Astrocyte of the hippocampus (primary cell): ENCODE results near the gene SMC5.
"Not testable (repeated sequence)": the region's sequence is repeated elsewhere in the genome, so short reads cannot be mapped to it uniquely, and the experiment has no call there.

ENCODE experiments used
- DNase-seq: peaks from one replicate; pipeline ENCODE4 v3.0.0; 2011; ENCODE audit warnings: low read depth, low spot score

Gene SMC5

GRCh38 chr9:70262948-70263347 is 4.2 kb downstream of the SMC5 start:
- DNase-seq, result peak; percentile 20

DNA sequence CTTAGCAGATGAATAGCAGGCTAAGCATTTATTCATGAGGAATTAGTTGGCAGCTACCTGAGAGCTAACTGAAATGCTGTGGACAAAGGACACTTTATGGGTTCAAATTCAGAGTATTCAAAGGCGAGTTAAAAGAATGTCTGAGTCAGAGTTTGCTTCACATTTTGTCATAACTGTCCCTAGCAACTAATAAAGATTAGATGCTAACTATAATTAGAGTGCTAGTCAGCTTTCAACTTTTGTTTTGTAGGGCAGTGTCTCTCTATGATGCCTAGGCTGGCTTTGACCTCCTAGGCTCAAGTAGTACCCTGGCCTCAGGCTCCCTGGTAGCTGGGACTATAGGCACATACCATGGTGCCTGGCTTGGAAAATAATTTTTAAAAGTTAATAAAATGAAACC is 4.6 kb downstream of the SMC5 start:
- DNase-seq, result peak; percentile 74

- DNase-seq, result no peak
These were observed 19.5 kb downstream of the SMC5 start for GRCh38 chr9:70278305-70278704.

DNA sequence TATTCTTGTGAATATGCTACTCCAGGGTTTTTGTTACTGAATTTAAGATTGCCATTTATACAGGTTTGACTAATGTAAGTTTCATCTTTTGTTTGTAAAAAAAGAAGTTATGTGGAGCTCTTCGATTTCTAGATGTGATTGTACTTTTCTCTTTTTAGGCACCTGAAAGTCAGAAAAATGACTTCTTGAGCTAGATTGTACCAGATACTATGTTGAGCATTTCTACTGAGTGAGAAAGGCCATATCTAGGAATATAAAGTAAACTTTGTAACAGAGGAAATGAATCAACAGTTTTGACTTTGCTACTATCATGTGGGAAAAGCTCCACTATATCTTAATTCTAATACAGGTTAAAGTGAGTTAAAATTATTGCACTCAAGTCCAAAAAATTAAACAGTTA is 25.1 kb downstream of the SMC5 start:
- DNase-seq, result no peak

- no peak for DNase-seq
These were observed 26.5 kb downstream of the SMC5 start for GRCh38 chr9:70285246-70285645.

- DNase-seq, result no peak
These were observed 27.3 kb downstream of the SMC5 start for GRCh38 chr9:70285981-70286598.

GRCh38 chr9:70290626-70291025 is 31.8 kb downstream of the SMC5 start:
- no peak for DNase-seq

GRCh38 chr9:70291446-70291845 is 32.7 kb downstream of the SMC5 start:
- DNase-seq, result no peak

GRCh38 chr9:70292253-70292652 is 33.5 kb downstream of the SMC5 start:
- no peak for DNase-seq

GRCh38 chr9:70293214-70293613 is 34.4 kb downstream of the SMC5 start:
- DNase-seq, result no peak

- DNase-seq, result no peak
These were observed 38.4 kb downstream of the SMC5 start for GRCh38 chr9:70297141-70297540.

DNA sequence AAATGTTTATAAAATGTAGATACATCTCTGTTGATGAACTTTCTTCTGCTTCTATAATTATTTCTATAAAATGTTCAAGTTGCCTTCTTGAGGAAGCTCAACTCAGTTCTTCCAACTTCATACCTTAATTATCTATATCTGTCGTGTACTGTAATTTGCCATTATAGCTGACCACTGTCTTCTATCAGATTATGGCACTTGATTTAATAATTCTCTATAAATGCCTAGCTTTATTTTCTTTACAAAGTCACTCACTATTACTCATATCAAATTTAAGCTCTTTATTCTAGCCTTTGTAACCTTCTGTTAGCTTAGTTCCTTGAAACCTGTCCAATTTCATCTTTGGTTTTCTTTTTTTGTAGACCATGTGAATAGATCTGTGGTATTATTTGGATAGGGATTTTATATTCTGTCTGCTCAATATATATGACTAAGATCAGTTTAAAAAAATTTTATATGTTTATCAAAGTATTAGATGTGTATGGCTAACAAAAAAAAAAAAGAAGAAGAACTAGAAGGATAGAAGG is 39.5 kb downstream of the SMC5 start:
- DNase-seq, result no peak

GRCh38 chr9:70303268-70303667 is 44.5 kb downstream of the SMC5 start:
- no peak for DNase-seq

DNA sequence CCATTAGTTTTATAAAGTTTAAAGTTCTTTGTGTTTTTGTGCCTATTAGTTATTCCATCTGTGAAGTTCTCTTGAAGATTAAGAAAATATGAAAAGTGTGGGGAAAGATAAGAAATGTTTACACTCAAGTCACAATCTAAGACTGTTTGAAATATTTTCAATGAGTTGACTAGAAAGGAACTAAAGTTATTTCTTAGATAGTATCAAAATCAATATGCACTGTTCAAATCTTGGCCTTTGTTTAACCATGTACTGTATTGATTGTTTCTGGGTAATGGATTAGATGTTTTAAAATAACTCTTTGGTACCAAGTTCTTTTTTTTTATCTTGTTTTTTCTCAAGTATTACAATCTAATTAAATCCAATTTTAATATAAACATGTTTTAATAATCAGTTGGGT is 46.0 kb downstream of the SMC5 start:
- no peak for DNase-seq

- DNase-seq, result peak; percentile 25
These were observed 56.6 kb downstream of the SMC5 start for GRCh38 chr9:70315389-70315788.

DNA sequence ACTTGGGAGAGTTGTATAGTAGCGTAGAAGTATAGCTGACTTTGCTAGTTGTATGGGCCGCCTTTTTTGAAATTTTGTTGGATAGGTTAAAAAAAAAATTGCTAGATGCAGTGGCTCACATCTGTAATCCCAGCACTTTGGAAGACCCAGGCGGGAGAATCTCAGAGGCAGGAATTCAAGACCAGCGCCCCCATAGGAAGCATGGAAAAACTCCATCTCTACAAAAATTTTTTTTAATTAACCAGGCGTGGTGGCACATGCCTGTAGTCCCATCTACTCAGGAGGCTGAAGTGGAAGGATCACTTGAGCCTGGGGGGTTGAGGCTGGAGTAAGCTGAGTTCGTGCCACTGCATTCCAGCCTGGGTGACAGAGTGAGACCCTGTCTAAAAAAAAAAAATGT is 59.2 kb downstream of the SMC5 start:
- DNase-seq, result no peak

DNA sequence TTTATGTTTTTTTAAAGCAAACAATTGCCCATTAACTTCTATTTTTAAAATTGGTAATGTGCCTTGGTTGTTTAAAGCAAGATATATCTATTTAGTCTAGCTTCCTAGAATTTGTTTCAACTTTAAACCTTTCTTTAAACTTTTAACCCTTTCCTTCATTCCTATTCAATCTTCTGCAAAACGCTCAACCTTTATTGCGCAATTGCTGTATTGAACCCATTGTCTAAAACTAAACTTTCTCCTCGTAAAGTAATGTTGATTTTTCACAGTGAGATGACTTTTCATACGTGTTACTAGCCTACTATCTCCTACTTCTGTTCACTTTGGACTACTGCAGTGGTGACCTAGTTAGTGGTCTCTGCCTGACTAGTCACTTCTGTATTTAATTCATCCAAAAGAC is 63.3 kb downstream of the SMC5 start:
- DNase-seq, result no peak

- peak; percentile 4 for DNase-seq
These were observed 66.2 kb downstream of the SMC5 start for GRCh38 chr9:70324963-70325362.

GRCh38 chr9:70328625-70329024 is 69.8 kb downstream of the SMC5 start:
- DNase-seq, result not testable (repeated sequence)

- peak; percentile 35 for DNase-seq
These were observed 81.8 kb downstream of the SMC5 start for GRCh38 chr9:70340572-70340971.

DNA sequence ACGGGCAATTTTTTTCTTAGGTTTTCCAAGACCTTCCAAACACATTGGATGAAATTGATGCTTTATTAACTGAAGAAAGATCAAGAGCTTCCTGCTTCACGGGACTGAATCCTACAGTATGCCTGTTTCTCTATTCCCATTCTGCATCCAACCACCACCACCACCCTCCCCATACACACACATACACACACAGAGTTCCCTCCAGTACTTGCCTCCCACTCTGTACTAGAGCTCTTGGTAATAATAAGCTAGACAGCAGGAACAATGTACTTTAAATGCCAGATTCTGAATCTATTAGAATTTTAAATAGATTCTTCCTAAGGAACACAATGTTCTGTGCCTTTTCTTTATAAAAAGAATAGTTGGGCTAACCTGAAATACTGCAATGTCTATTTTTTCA is 88.3 kb downstream of the SMC5 start:
- peak; percentile 43 for DNase-seq

GRCh38 chr9:70352356-70352755 is 93.6 kb downstream of the SMC5 start:
- peak; percentile 37 for DNase-seq

DNA sequence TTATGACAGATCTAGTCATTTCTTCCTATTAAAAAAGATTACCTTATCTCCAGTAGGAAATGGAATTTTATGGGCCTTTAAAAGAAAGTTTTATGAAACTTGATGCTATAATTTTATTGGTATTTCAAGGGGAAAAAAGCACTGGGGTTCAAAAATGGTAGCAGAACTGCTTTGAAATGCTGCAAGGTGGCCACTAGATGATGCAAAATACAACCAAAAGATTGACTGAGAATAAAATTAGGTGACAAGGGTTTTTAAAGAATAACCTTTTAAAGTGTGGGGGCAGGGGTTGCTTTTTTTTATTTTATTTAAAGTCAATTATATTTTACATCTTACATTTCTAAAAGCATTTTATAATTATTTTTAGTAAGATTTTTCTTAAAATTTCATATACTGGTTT is 94.0 kb downstream of the SMC5 start:
- DNase-seq, result peak; percentile 11

DNA sequence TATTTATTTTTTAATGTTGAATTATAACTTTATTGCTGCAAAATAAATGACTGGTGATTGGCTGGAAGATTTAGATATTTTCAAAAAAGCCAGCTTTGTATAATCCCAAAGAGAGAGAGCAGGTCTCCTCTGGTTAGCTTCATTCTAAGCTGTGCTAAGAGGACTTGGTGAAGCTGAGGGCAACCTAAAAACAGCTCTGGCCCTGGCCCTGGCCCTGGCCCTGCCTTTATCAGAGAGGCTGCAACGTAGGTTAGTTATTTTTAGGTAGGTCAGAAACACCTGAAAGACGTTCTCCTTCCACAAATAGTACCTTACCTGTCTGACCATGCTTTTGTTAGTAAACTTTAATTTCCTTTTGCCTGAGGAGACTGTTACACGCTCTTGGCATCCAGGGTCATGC is 97.0 kb downstream of the SMC5 start:
- DNase-seq, result no peak
